HCT116 (cell line): ENCODE data around the gene ACBD6. TPM values are rescaled to one million over a fixed set of nuclear protein-coding genes. Genes with fewer than 3 reads are reported as not detected.

ENCODE experiments used
- ATAC-seq: fragments of 200-7000 bp; cut with Tn5 transposase; 2 replicates; pipeline ENCODE4 v1.9.1; 2020; ENCODE audit warnings: mild to moderate bottlenecking, moderate library complexity
- BruUV-seq: library from RNA; stranded (reverse); fragments of 400-500 nt; replicated peaks from 2 replicates; lab custom pipeline; 2021; lab: Mats Ljungman, UMichigan
- CTCF ChIA-PET: fragments of 300-600 bp; sonication (Branson Sonifier 250); formaldehyde crosslinking; loops from one replicate; lab custom pipeline; 2021; ENCODE audit warnings: antibody characterized with exemption; lab: Charles Lee
- POLR2A ChIA-PET: fragments of 300-600, 350-600 bp; sonication (Branson Sonifier 250); formaldehyde crosslinking; loops from one replicate; lab custom pipeline; 2021; ENCODE audit warnings: antibody characterized with exemption; lab: Charles Lee
- RAD21 ChIA-PET, 2 experiments: fragments of 300-600 bp; sonication (Branson Sonifier 250); formaldehyde crosslinking; loops; one replicate each; lab custom pipeline; 2023; ENCODE audit warnings: low total read pairs in 2 of 2; ENCODE audit not compliant: uncharacterized antibody in 2 of 2, unreplicated experiment in 2 of 2, low non-redundant PET in 1 of 2; lab: Charles Lee
- DNase-seq: peaks from one replicate; pipeline ENCODE4 v3.0.0-alpha.2; 2010; ENCODE audit warnings: low read depth, low spot score
- H2AFZ ChIP-seq: fragments of 200-600 bp; shearing (Covaris generic), sonication (generic); 2 replicates; pipeline ENCODE4 v1.6.1; 2017; ENCODE audit warnings: low read depth, mixed run types, mixed read lengths, antibody characterized with exemption, low read length; ENCODE audit not compliant: poor library complexity, severe bottlenecking
- H3K27ac ChIP-seq: 2 replicates; pipeline ENCODE4 v1.5.1; 2012; ENCODE audit warnings: low read depth, low read length
- H3K27me3 ChIP-seq: fragments of 200-600 bp; sonication (generic); 2 replicates; pipeline ENCODE4 v1.6.1; 2016; ENCODE audit warnings: mixed run types, low read length, mixed read lengths; ENCODE audit not compliant: insufficient read depth
- H3K36me3 ChIP-seq, 2 experiments: fragments of 200-500 bp in 1 of 2; fragments of 200-600 bp in 1 of 2; sonication (Bioruptor generic) in 1 of 2; sonication (generic) in 1 of 2; 2 replicates each; pipeline versions ENCODE4 v1.5.1 to v1.6.1; 2014 to 2016; ENCODE audit warnings: low read length in 2 of 2, inconsistent platforms in 1 of 2, mixed read lengths in 1 of 2, mixed run types in 1 of 2; ENCODE audit not compliant: insufficient read depth in 2 of 2, control insufficient read depth in 1 of 2
- H3K4me1 ChIP-seq, 2 experiments: fragments of 200-600 bp in 1 of 2; sonication (generic) in 1 of 2; 2 replicates each; pipeline versions ENCODE4 v1.5.1 to v1.6.1; 2012 to 2017; ENCODE audit warnings: low read length in 2 of 2, inconsistent platforms in 1 of 2, mild to moderate bottlenecking in 1 of 2, mixed read lengths in 1 of 2, mixed run types in 1 of 2, moderate library complexity in 1 of 2; ENCODE audit not compliant: insufficient read depth in 2 of 2, control insufficient read depth in 1 of 2
- H3K4me2 ChIP-seq: fragments of 200-600 bp; sonication (generic); 2 replicates; pipeline ENCODE4 v1.6.1; 2017; ENCODE audit warnings: mixed run types, low read length, mixed read lengths
- H3K4me3 ChIP-seq, 2 experiments: fragments of 200-600 bp in 1 of 2; sonication (generic) in 1 of 2; replicated peaks in 1 of 2; 2 replicates each; pipeline ENCODE4 v1.5.1; 2011 to 2016; ENCODE audit warnings: low read length in 2 of 2, control low read depth in 1 of 2, low read depth in 1 of 2, mild to moderate bottlenecking in 1 of 2, mixed read lengths in 1 of 2, mixed run types in 1 of 2
- H3K79me2 ChIP-seq: fragments of 200-600 bp; sonication (generic); 2 replicates; pipeline ENCODE4 v1.6.1; 2017; ENCODE audit warnings: mild to moderate bottlenecking, mixed run types, low read length, moderate library complexity, mixed read lengths; ENCODE audit not compliant: insufficient read depth
- H3K9ac ChIP-seq: fragments of 200-600 bp; sonication (generic); 2 replicates; pipeline ENCODE4 v1.6.1; 2016; ENCODE audit warnings: low read length, mixed read lengths
- H3K9me2 ChIP-seq: fragments of 200-600 bp; sonication (generic), shearing (Covaris generic); 2 replicates; pipeline ENCODE4 v1.6.1; 2017; ENCODE audit warnings: mixed run types, mild to moderate bottlenecking, moderate library complexity; ENCODE audit not compliant: insufficient read depth
- H3K9me3 ChIP-seq, 2 experiments: fragments of 200-500 bp in 1 of 2; fragments of 200-600 bp in 1 of 2; sonication (Bioruptor generic) in 1 of 2; sonication (generic) in 1 of 2; 2 replicates each; pipeline ENCODE4 v1.6.1; 2014 to 2017; ENCODE audit warnings: low read length in 2 of 2, mixed read lengths in 2 of 2, inconsistent platforms in 1 of 2, low read depth in 1 of 2, mild to moderate bottlenecking in 1 of 2, mixed run types in 1 of 2, moderate library complexity in 1 of 2; ENCODE audit not compliant: control insufficient read depth in 1 of 2, insufficient read depth in 1 of 2
- H4K20me1 ChIP-seq: fragments of 200-600 bp; sonication (generic), shearing (Covaris generic); 2 replicates; pipeline ENCODE4 v1.6.1; 2017; ENCODE audit warnings: mixed run types, mild to moderate bottlenecking, moderate library complexity; ENCODE audit not compliant: insufficient read depth
- ELF1 ChIP-seq: IDR thresholded peaks from 2 replicates; pipeline ENCODE4 v1.6.1; 2012; ENCODE audit warnings: low read depth, borderline replicate concordance
- FOSL1 ChIP-seq: IDR thresholded peaks from 2 replicates; pipeline ENCODE4 v1.6.1; 2012; ENCODE audit warnings: low read depth
- JUND ChIP-seq: IDR thresholded peaks from 2 replicates; pipeline ENCODE4 v1.6.1; 2012
- POLR2AphosphoS5 ChIP-seq: IDR thresholded peaks from 2 replicates; pipeline ENCODE4 v1.6.1; 2011; ENCODE audit warnings: mild to moderate bottlenecking, low read depth, low read length, moderate library complexity
- SRF ChIP-seq: IDR thresholded peaks from 2 replicates; pipeline ENCODE4 v1.6.1; 2012; ENCODE audit warnings: low read depth
- YY1 ChIP-seq: IDR thresholded peaks from 2 replicates; pipeline ENCODE4 v1.6.1; 2011; ENCODE audit warnings: low read length, low read depth, moderate library complexity, mild to moderate bottlenecking; ENCODE audit not compliant: insufficient replicate concordance; ENCODE audit errors: extremely low read depth
- ZFX ChIP-seq: fragments of 450-650 bp; IDR thresholded peaks from 2 replicates; pipeline ENCODE4 v1.6.1; 2017
- ZNF274 ChIP-seq: fragments of 200-500 bp; sonication (Bioruptor generic); IDR thresholded peaks from 2 replicates; pipeline ENCODE4 v1.6.1; 2014; ENCODE audit warnings: mild to moderate bottlenecking, low read depth, low read length, inconsistent platforms
- intact Hi-C: fragments of 100-400 bp; cut with micrococcal nuclease; formaldehyde crosslinking; loops from 2 replicates; pipeline ENCODE4 v1.10.0; 2022
- total RNA-seq: library from RNA; stranded (reverse); gene quantifications from one replicate; pipeline ENCODE4 v1.2.1, GENCODE V29; 2021; ENCODE audit not compliant: unreplicated experiment
- TF ChIP-seq, protein P1 (sequence below): IDR thresholded peaks from 2 replicates; pipeline ENCODE4 v1.6.1; 2011; ENCODE audit warnings: mild to moderate bottlenecking, low read length, moderate library complexity; ENCODE audit not compliant: insufficient replicate concordance; ENCODE audit errors: extremely low read depth
- TF ChIP-seq, protein P2 (sequence below), 3 experiments: fragments of 200-600 bp in 1 of 3; sonication (generic) in 1 of 3; IDR thresholded peaks in 2 of 3; conservative IDR thresholded peaks in 1 of 3; 2 replicates each; pipeline ENCODE4 v1.5.1; 2012 to 2017; ENCODE audit warnings: low read depth in 2 of 3, low read length in 2 of 3, antibody characterized with exemption in 1 of 3, borderline replicate concordance in 1 of 3, control low read depth in 1 of 3, mild to moderate bottlenecking in 1 of 3, mixed read lengths in 1 of 3, mixed run types in 1 of 3, moderate library complexity in 1 of 3; ENCODE audit not compliant: insufficient read depth in 1 of 3

The ACBD6 gene
- total RNA-seq, 1 experiment from 2014 or later, result 43.2 TPM

DNA sequence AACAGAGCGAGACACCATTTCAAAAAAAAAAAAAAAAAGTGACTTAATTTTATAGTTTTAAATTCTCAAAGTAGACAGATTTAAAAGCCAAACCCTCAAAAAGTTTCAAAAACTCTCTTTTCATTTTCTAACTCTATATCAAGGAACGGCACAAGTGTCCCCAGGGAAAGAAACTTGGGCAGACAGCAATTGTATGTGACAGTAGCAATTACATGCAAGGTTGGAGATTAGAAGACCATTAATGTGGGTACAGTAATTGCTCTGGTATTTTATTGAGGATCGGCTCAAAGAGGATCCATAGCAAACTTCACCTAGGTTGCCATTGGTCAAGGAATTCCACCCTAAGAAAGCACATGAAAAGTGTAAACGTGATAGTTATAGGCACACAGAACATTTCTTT, 46.2 kb downstream of the ACBD6 start (continued):
- TF ChIP-seq, protein P1, sequence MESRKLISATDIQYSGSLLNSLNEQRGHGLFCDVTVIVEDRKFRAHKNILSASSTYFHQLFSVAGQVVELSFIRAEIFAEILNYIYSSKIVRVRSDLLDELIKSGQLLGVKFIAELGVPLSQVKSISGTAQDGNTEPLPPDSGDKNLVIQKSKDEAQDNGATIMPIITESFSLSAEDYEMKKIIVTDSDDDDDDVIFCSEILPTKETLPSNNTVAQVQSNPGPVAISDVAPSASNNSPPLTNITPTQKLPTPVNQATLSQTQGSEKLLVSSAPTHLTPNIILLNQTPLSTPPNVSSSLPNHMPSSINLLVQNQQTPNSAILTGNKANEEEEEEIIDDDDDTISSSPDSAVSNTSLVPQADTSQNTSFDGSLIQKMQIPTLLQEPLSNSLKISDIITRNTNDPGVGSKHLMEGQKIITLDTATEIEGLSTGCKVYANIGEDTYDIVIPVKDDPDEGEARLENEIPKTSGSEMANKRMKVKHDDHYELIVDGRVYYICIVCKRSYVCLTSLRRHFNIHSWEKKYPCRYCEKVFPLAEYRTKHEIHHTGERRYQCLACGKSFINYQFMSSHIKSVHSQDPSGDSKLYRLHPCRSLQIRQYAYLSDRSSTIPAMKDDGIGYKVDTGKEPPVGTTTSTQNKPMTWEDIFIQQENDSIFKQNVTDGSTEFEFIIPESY, result no peak
- TF ChIP-seq ZNF274, result no peak
- TF ChIP-seq ZFX, result no peak
- no peak for TF ChIP-seq YY1
- no peak for TF ChIP-seq FOSL1
- no peak for TF ChIP-seq POLR2AphosphoS5
- TF ChIP-seq ELF1, result no peak

DNA sequence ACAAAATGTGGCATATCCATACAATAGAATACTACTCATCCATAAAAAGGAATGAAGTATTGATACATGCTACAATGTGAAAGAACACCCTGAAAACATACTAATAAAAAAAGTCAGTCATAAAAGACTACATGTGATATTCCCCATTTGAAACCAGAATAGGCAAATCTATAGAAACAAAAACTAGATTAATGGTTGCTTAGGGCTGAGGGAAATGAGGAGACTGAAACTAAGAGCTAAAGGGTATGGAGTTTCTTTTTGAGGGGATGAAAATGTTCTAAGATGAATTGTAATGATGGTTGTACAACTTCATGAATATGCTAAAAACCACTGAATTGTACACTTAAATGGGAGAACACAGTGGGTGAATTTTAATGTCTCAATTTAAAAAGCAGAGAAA, 50.9 kb downstream of the ACBD6 start:
- Histone ChIP-seq H2AFZ (no peak overlapping the region), H3K27me3 (no peaks in the 10 kb centered on the region), H3K36me3 (peaks cover 0 to 5% of the 10 kb centered on the region in 2 experiments; a peak in 1 of 4 replicates), H3K4me3 (no peak overlapping the region), H3K9ac (no peak overlapping the region), H3K27ac (no peak overlapping the region), H3K4me1 (no peaks in the 10 kb centered on the region), H3K4me2 (no peak overlapping the region), H3K9me3 (no peaks in the 10 kb centered on the region), H4K20me1 (0 out of 2 replicates have a peak, but pooled peaks cover 2% of the 10 kb centered on the region), H3K9me2 (no peaks in the 10 kb centered on the region), H3K79me2 (peaks cover 49% of the 10 kb centered on the region)
- ChIA-PET RAD21 (no interaction called here), CTCF (no interaction called here), POLR2A (no interaction called here)
- BruUV-seq, result no TSS peak
- TF ChIP-seq, protein P2, sequence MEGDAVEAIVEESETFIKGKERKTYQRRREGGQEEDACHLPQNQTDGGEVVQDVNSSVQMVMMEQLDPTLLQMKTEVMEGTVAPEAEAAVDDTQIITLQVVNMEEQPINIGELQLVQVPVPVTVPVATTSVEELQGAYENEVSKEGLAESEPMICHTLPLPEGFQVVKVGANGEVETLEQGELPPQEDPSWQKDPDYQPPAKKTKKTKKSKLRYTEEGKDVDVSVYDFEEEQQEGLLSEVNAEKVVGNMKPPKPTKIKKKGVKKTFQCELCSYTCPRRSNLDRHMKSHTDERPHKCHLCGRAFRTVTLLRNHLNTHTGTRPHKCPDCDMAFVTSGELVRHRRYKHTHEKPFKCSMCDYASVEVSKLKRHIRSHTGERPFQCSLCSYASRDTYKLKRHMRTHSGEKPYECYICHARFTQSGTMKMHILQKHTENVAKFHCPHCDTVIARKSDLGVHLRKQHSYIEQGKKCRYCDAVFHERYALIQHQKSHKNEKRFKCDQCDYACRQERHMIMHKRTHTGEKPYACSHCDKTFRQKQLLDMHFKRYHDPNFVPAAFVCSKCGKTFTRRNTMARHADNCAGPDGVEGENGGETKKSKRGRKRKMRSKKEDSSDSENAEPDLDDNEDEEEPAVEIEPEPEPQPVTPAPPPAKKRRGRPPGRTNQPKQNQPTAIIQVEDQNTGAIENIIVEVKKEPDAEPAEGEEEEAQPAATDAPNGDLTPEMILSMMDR (IDR thresholded peaks at IDR 0.05 in 2 of 3, conservative IDR thresholded peaks at IDR 0.05 in 1 of 3; ENCODE audit: borderline replicate concordance in 1 of 3, insufficient read depth in 1 of 3, low read depth in 2 of 3, low read length in 2 of 3), result no peak
- TF ChIP-seq JUND (no peak), SRF (no peak)
- ATAC-seq (no peak), DNase-seq (no peak)
- intact Hi-C loops, result no loop called here
